HG02852 (cell line): Measurements from ENCODE around the gene BTG2.

ENCODE experiments used
- ATAC-seq: cut with Tn5 transposase; IDR thresholded peaks from one replicate; pipeline ENCODE4 v1.9.1; 2021; ENCODE audit warnings: mild to moderate bottlenecking, moderate library complexity; ENCODE audit not compliant: unreplicated experiment

BTG2 gene

GRCh38 chr1:203275656-203276272, 29.6 kb upstream of the BTG2 start:
- ATAC-seq, result no peak

- ATAC-seq, result no peak
Measured at GRCh38 chr1:203276408-203276807, 28.9 kb upstream of the BTG2 start.

- no peak for ATAC-seq
Measured at GRCh38 chr1:203276916-203277545, 28.3 kb upstream of the BTG2 start.

GRCh38 chr1:203278082-203278884, 27.0 kb upstream of the BTG2 start:
- ATAC-seq, result no peak

- no peak for ATAC-seq
Measured at GRCh38 chr1:203278885-203279406, 26.4 kb upstream of the BTG2 start.

- no peak for ATAC-seq
Measured at GRCh38 chr1:203280061-203280460, 25.3 kb upstream of the BTG2 start.

GRCh38 chr1:203281033-203281432, 24.3 kb upstream of the BTG2 start:
- ATAC-seq, result no peak

- no peak for ATAC-seq
Measured at GRCh38 chr1:203281851-203282661, 23.3 kb upstream of the BTG2 start.

GRCh38 chr1:203282720-203283542, 22.4 kb upstream of the BTG2 start:
- no peak for ATAC-seq

GRCh38 chr1:203283597-203283996, 21.7 kb upstream of the BTG2 start:
- ATAC-seq, result no peak

GRCh38 chr1:203284411-203285123, 20.8 kb upstream of the BTG2 start:
- no peak for ATAC-seq

GRCh38 chr1:203286161-203286984, 18.9 kb upstream of the BTG2 start:
- no peak for ATAC-seq

- ATAC-seq, result peak; percentile 37
Measured at GRCh38 chr1:203287109-203287893, 18.0 kb upstream of the BTG2 start.

- ATAC-seq, result no peak
Measured at GRCh38 chr1:203287898-203288297, 17.4 kb upstream of the BTG2 start.

GRCh38 chr1:203288400-203288799, 16.9 kb upstream of the BTG2 start:
- no peak for ATAC-seq

GRCh38 chr1:203289281-203289981, 15.9 kb upstream of the BTG2 start:
- ATAC-seq, result peak; percentile 57

- no peak for ATAC-seq
Measured at GRCh38 chr1:203289982-203290260, 15.4 kb upstream of the BTG2 start.
